Measurements from ENCODE around the gene IRS1.

DNA sequence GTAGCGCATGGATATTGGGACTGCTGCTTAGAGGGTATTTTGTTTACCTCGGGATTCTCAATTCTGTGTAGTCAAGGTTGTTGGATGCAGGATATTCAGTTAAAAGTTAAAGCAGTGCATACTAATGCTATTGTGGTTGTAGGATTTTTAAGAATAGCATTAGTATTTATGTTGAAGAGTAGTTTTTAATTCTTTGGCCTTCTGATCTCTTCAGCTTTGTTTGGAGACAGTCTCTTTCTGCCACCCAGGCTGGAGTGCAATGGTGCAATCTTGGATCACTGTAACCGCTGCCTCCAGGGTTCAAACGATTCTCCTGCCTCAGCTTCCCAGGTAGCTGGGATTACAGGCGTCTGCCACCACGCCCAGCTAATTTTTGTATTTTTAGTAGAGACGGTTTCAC lies 37.7 kb upstream of the IRS1 start:
- TF ChIP-seq EZH2 (IDR thresholded peaks at IDR 0.05; ENCODE audit: borderline replicate concordance, low read depth, low read length, severe bottlenecking): no peak
- TF ChIP-seq, protein P1, sequence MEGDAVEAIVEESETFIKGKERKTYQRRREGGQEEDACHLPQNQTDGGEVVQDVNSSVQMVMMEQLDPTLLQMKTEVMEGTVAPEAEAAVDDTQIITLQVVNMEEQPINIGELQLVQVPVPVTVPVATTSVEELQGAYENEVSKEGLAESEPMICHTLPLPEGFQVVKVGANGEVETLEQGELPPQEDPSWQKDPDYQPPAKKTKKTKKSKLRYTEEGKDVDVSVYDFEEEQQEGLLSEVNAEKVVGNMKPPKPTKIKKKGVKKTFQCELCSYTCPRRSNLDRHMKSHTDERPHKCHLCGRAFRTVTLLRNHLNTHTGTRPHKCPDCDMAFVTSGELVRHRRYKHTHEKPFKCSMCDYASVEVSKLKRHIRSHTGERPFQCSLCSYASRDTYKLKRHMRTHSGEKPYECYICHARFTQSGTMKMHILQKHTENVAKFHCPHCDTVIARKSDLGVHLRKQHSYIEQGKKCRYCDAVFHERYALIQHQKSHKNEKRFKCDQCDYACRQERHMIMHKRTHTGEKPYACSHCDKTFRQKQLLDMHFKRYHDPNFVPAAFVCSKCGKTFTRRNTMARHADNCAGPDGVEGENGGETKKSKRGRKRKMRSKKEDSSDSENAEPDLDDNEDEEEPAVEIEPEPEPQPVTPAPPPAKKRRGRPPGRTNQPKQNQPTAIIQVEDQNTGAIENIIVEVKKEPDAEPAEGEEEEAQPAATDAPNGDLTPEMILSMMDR (IDR thresholded peaks at IDR 0.05; ENCODE audit: borderline replicate concordance, extremely low read depth, low read length, poor library complexity, severe bottlenecking): no peak
